ENCODE results near the gene CYYR1.

The CYYR1 gene

DNA sequence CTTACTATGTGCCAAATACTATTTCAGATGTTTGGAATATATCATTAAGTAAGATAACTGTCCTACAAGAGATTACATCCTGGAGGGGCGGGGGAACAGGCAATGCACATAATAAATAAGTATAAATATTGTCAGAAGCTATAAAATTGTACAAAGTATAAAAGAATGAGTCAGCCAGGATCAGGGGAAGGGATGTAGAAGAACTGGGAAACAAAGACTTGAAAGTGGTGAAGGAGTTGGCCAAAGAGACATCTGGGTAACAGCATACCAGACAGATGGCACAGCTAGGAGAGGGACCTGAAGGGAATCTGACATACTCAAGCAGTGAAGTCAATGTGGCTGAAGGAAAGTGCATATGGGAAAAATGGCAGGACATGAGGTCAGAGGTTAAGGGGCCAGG lies 53.9 kb downstream of the CYYR1 start:
- no peak for DNase-seq (ENCODE audit: low read depth)
- no peak overlapping the region for H3K4me3 ChIP-seq (ENCODE audit: low read depth, low read length)
- TF ChIP-seq, protein P1, sequence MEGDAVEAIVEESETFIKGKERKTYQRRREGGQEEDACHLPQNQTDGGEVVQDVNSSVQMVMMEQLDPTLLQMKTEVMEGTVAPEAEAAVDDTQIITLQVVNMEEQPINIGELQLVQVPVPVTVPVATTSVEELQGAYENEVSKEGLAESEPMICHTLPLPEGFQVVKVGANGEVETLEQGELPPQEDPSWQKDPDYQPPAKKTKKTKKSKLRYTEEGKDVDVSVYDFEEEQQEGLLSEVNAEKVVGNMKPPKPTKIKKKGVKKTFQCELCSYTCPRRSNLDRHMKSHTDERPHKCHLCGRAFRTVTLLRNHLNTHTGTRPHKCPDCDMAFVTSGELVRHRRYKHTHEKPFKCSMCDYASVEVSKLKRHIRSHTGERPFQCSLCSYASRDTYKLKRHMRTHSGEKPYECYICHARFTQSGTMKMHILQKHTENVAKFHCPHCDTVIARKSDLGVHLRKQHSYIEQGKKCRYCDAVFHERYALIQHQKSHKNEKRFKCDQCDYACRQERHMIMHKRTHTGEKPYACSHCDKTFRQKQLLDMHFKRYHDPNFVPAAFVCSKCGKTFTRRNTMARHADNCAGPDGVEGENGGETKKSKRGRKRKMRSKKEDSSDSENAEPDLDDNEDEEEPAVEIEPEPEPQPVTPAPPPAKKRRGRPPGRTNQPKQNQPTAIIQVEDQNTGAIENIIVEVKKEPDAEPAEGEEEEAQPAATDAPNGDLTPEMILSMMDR (IDR thresholded peaks at IDR 0.05; ENCODE audit: low read depth, low read length, missing control alignments) = no peak

DNA sequence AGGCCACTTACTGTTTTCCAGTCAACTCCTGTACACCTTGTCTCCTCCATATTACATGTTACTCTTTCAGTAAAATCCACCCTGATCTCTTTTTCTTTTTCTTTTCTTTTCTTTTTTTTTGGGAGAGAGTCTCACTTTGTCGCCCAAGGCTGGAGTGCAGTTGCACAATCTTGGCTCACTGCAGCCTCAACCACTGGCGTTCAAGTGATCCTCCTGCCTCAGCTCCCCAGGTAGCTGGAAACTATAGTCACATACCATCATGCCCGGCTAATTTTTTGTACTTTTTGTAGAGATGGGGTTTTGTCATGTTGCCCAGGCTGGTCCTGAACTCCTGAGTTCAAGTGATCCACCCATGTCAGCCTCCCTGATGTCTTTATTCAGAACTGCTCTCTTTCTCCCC lies 57.8 kb downstream of the CYYR1 start:
- H3K4me3 ChIP-seq (ENCODE audit: low read depth, low read length) = no peak overlapping the region
- TF ChIP-seq, protein P1 (IDR thresholded peaks at IDR 0.05; ENCODE audit: low read depth, low read length, missing control alignments) = no peak
- DNase-seq (ENCODE audit: low read depth) = no peak

DNA sequence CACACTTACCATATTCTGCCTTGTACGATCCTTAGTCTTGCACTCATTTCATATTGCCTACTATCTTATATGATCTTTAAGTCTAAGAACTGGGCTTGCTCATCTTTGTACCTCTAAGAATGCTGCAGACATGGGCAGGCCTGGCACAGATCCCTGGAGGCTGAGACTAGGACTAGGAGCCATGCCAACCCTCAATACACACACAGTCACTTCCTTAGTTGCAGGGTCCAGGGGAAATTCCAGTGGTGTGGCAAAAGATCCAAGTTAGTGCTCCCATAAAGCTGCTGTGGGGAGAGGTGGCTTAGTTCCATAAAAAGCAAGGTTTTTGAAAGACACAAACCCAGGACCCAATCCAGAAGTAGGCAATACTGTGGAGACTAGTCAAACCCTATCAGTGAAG lies 59.9 kb downstream of the CYYR1 start:
- H3K4me3 ChIP-seq (ENCODE audit: low read depth, low read length) = no peak overlapping the region
- TF ChIP-seq, protein P1 (IDR thresholded peaks at IDR 0.05; ENCODE audit: low read depth, low read length, missing control alignments) = no peak
- DNase-seq (ENCODE audit: low read depth) = no peak

DNA sequence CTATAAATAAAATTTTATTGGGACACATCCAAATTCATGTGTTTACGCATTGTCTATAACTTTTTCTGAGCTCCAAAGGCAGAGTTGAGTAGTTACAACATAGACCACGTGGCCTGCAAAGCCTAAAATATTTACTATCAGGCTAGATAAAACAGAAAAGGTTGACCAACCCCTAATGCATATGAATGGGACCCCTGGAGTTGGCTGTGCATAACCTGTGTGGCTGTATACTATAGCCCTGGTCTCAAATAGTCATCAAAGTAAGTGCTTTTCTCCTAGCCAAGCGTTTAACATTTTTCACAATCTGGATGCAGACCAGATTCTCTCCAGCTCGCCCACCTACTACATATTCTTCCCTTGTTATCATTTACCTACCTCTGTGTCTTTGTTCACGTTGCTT lies 60.4 kb downstream of the CYYR1 start:
- TF ChIP-seq, protein P1 (IDR thresholded peaks at IDR 0.05; ENCODE audit: low read depth, low read length, missing control alignments) = no peak
- no peak overlapping the region for H3K4me3 ChIP-seq (ENCODE audit: low read depth, low read length)
- no peak for DNase-seq (ENCODE audit: low read depth)

DNA sequence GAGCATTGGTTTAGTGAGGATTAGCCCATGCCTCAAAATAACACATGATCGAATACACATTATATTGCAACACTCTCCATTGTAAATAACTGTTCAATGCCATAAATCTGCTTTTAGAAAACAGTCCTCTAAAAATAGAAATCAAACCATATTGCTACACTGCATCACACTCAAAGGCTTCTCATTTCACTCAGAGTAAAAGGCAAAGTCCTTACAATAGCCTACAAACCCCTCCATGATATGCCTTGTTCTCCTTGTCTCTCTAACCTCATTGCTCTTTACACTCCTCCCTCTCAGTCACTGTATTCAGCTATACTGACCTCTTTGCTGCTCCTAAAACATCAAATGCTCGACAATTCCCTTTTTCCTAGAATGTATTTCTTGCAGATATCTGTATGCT lies 64.2 kb downstream of the CYYR1 start:
- no peak for DNase-seq (ENCODE audit: low read depth)
- TF ChIP-seq, protein P1 (IDR thresholded peaks at IDR 0.05; ENCODE audit: low read depth, low read length, missing control alignments) = no peak
- H3K4me3 ChIP-seq (ENCODE audit: low read depth, low read length) = no peak overlapping the region

DNA sequence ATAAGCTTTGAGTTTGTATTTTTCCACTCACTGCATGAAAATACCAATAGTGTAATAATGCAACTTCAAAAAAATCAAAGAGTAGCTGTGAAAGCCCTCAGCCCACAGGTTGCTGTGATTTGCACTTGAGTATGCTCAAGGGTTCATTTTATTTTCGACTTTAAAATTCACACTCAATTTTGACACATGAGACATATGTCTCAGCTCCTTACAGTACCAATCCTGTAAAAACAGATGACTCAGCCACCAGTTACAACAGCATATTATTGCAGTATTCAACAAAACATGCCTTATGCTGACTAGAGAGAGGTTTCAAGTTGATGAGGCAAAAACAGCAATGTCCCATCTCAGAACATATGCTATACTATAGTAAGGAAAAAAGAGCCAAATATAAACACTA lies 66.1 kb downstream of the CYYR1 start:
- TF ChIP-seq, protein P1 (IDR thresholded peaks at IDR 0.05; ENCODE audit: low read depth, low read length, missing control alignments) = no peak
- DNase-seq (ENCODE audit: low read depth) = no peak

DNA sequence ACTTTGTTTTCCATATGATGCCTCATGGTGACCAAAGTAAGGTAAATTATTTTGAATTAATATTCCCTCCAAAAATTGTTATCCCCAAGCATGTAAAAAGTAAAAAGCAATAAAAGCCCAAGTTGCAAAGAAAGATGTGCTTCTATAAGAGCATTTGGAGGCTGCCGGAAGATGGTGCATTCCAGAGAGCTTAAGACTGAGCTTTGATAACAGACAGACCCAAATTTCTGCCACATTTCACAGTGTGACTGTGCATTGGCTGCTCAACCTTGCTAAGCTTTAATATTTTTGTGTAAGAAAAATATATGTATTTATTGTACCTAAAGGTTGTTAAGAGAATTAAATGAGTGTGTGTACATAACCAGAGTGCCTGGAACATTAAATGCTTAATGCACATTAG lies 67.9 kb downstream of the CYYR1 start:
- TF ChIP-seq, protein P1 (IDR thresholded peaks at IDR 0.05; ENCODE audit: low read depth, low read length, missing control alignments) = no peak
- DNase-seq (ENCODE audit: low read depth) = no peak
- H3K4me3 ChIP-seq (ENCODE audit: low read depth, low read length) = no peak overlapping the region

More for the DNA sequence above, 66.1 kb downstream of the CYYR1 start:
- no peak overlapping the region for H3K4me3 ChIP-seq (ENCODE audit: low read depth, low read length)

All from GM12864 (cell line).